MG63 (cell line): ENCODE measurements around the gene CPNE4. TPM values are rescaled to one million over a fixed set of nuclear protein-coding genes. Genes with fewer than 3 reads are reported as not detected.
"Not testable (repeated sequence)": the region's sequence is repeated elsewhere in the genome, so short reads cannot be mapped to it uniquely, and the experiment has no call there.

Experiments used
- DNase-seq: peaks from one replicate; pipeline ENCODE4 v3.0.0-alpha.2; 2020
- H3K27me3 ChIP-seq: fragments of 250-450 bp; sonication (Bioruptor Pico); 2 replicates; pipeline ENCODE4 v1.5.1; 2020; ENCODE audit warnings: mild to moderate bottlenecking, moderate library complexity
- H3K36me3 ChIP-seq: fragments of 250-450 bp; sonication (Bioruptor Pico); 2 replicates; pipeline ENCODE4 v1.5.1; 2020; ENCODE audit warnings: mild to moderate bottlenecking, moderate library complexity
- H3K4me3 ChIP-seq: fragments of 250-450 bp; sonication (Bioruptor Pico); 2 replicates; pipeline ENCODE4 v1.5.1; 2020; ENCODE audit warnings: mild to moderate bottlenecking, moderate library complexity
- H3K9me3 ChIP-seq: fragments of 250-450 bp; sonication (Bioruptor Pico); 2 replicates; pipeline ENCODE4 v1.5.1; 2020; ENCODE audit warnings: mild to moderate bottlenecking, moderate library complexity
- total RNA-seq: library from RNA; depleted of rRNA; stranded (reverse); fragments of >200 nt; shearing (Covaris generic); gene quantifications from 2 replicates; pipeline ENCODE4 v1.2.3, GENCODE V29; 2014; ENCODE audit warnings: low replicate concordance

The CPNE4 gene
- total RNA-seq, 1 experiment from 2014 or later = not detected

GRCh38 chr3:131501949-131502348 lies 532.9 kb downstream of the CPNE4 start:
- H3K9me3 ChIP-seq = no peaks in the 10 kb centered on the region
- no peaks in the 10 kb centered on the region for H3K27me3 ChIP-seq
- H3K4me3 ChIP-seq = peak overlapping the region; percentile 96
- peaks cover 46% of the 10 kb centered on the region for H3K36me3 ChIP-seq
- DNase-seq = no peak

DNA sequence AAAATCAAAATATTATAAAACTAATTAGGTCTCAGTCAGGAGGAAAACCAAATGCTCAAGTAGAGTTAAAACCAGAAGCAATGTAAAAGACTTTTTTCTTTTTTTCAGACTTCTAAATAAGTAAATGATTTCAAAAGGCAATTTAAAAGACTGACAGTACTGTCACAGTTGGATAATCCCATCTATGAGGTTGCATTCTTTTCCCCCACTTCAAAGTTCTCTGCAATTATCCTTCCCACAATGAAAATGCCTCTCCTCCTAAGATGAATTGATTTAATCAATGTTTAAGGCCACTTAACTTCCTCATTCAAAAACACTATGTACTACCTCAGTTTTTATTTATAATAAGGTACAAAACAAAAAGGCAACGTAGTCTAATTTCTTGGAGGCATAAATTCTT lies 540.1 kb downstream of the CPNE4 start:
- no peak for DNase-seq
- no peaks in the 10 kb centered on the region for H3K27me3 ChIP-seq
- H3K4me3 ChIP-seq = no peak overlapping the region
- H3K36me3 ChIP-seq = peaks cover 90% of the 10 kb centered on the region
- H3K9me3 ChIP-seq = no peaks in the 10 kb centered on the region

- Histone ChIP-seq H3K9me3 (no peaks in the 10 kb centered on the region), H3K27me3 (no peaks in the 10 kb centered on the region), H3K36me3 (peaks cover 92% of the 10 kb centered on the region), H3K4me3 (no peak overlapping the region)
- DNase-seq = no peak
Measured at GRCh38 chr3:131491775-131492174, 543.0 kb downstream of the CPNE4 start.

DNA sequence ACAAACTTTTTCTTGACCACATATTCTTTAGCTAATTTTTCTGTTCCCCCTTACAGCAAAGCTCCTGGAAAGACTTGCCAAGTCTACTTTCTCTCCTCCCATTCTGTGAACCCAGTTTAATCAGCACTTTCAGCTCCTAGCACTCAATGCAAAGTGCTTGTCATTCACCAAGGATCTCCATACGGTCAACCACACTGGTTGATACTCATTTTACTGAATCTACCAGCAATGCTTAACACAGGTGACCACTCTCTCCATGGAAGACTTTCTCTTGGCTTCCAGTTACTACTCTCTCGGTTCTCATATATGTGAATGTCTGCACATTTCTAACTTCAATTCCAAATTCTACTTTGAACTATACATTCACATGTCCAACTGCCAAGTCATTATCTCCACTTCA lies 543.7 kb downstream of the CPNE4 start:
- peaks cover 88% of the 10 kb centered on the region for H3K36me3 ChIP-seq
- H3K27me3 ChIP-seq = no peaks in the 10 kb centered on the region
- H3K4me3 ChIP-seq = no peak overlapping the region
- no peaks in the 10 kb centered on the region for H3K9me3 ChIP-seq
- no peak for DNase-seq

GRCh38 chr3:131486545-131486944 lies 548.3 kb downstream of the CPNE4 start:
- H3K27me3 ChIP-seq, H3K9me3 ChIP-seq, DNase-seq, H3K4me3 ChIP-seq: not testable (repeated sequence)
- peaks cover 77% of the 10 kb centered on the region for H3K36me3 ChIP-seq

- DNase-seq = no peak
- H3K27me3 ChIP-seq = no peaks in the 10 kb centered on the region
- no peaks in the 10 kb centered on the region for H3K9me3 ChIP-seq
- H3K36me3 ChIP-seq = peaks cover 78% of the 10 kb centered on the region
- H3K4me3 ChIP-seq = no peak overlapping the region
Measured at GRCh38 chr3:131485119-131485518, 549.7 kb downstream of the CPNE4 start.

GRCh38 chr3:131484496-131485111 lies 550.2 kb downstream of the CPNE4 start:
- Histone ChIP-seq H3K27me3 (no peaks in the 10 kb centered on the region), H3K9me3 (no peaks in the 10 kb centered on the region), H3K4me3 (no peak overlapping the region), H3K36me3 (peaks cover 78% of the 10 kb centered on the region)
- no peak for DNase-seq
